GM19193 (cell line): ENCODE data around the gene LMNTD2.

Experiments used
- POLR2A ChIP-seq: IDR thresholded peaks from 4 replicates; pipeline ENCODE4 v1.6.1; 2011; ENCODE audit not compliant: insufficient read depth, insufficient read length; ENCODE audit errors: extremely low read depth

LMNTD2 gene

DNA sequence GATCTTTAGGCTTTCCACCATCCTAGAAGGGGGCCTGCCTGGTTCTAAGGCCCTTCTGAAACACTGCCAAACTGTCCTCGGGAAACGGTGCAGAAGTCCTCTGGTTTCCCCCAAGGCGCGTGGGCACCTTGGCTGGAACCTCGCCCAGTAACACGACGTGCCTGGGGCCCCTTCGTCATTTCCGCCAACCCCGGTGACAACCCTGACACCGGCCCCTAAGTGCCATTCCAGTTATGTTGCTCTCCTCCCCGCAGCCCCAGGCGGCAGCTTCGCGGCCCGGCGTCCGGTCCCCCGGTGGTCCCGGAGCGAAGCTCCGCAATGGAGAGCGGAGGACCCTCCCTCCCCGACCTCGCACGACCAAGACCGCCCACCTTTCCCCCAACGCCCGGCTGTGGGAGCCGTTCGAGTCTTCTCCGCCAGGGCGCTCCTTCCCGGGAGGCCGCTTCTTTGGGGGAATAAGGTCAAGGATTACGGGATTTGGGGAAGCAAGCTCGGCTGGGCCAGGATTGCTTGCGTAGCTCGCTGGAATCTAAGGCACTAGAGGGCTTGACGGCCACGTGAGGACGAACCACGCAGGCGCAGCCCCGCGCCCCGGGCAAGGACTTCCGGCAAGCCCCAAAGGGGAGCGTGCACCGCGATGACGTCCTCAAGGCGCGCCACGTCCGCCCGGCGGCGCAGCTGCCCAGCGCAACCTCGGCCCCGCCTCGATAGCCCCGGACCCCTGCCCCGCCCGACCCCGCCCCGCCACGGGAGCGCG is 54.1 kb downstream of the LMNTD2 start:
- peak; percentile 78 for TF ChIP-seq POLR2A

DNA sequence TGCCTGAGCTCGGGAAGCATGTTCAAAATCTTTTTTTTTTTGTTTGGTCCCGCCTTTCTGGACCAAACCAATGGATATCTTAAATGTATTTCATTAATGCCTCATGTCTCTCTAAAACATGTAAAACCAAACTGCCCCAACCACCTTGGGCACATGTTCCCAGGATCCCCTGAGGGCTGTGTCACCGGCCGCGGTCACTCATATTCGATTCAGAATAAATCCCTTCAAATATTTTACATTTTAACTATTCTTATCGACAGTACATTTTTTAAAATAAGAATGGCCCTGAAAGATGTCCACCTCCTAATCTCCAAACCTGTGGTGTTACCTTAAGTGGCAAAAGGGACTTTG is 55.6 kb downstream of the LMNTD2 start:
- no peak for TF ChIP-seq POLR2A
